Immature natural killer cell (primary cell): ENCODE measurements around the gene TCF15. TPM values are rescaled to one million over a fixed set of nuclear protein-coding genes. Genes with fewer than 3 reads are reported as not detected.
"Not testable (repeated sequence)": the region's sequence is repeated elsewhere in the genome, so short reads cannot be mapped to it uniquely, and the experiment has no call there.

Experiments
- DNase-seq, 3 donors: peaks; one replicate each; pipeline ENCODE4 v3.0.0; 2022; ENCODE audit warnings: mixed read lengths in 1 of 3
- H3K27ac Mint-ChIP-seq, 6 donors: one replicate each; pipeline ENCODE4 v1.8.0; 2020; ENCODE audit warnings: mixed read lengths in 6 of 6, mild to moderate bottlenecking in 5 of 6, inconsistent platforms in 4 of 6, moderate library complexity in 3 of 6
- H3K27me3 Mint-ChIP-seq, 3 donors: one replicate each; pipeline ENCODE4 v1.8.0; 2020 to 2021; ENCODE audit warnings: low read depth in 3 of 3, mild to moderate bottlenecking in 3 of 3, mixed read lengths in 3 of 3, moderate library complexity in 3 of 3, inconsistent platforms in 1 of 3
- H3K36me3 Mint-ChIP-seq, 3 donors: one replicate each; pipeline ENCODE4 v1.8.0; 2020; ENCODE audit warnings: mixed read lengths in 3 of 3, inconsistent platforms in 2 of 3, mild to moderate bottlenecking in 2 of 3
- H3K4me1 Mint-ChIP-seq, 2 donors: one replicate each; pipeline ENCODE4 v1.8.0; 2020; ENCODE audit warnings: inconsistent platforms in 2 of 2, mild to moderate bottlenecking in 2 of 2, mixed read lengths in 2 of 2, moderate library complexity in 1 of 2
- H3K4me3 Mint-ChIP-seq, 5 donors: one replicate each; pipeline ENCODE4 v1.8.0; 2020; ENCODE audit warnings: mild to moderate bottlenecking in 5 of 5, mixed read lengths in 5 of 5, inconsistent platforms in 3 of 5, moderate library complexity in 3 of 5
- H3K9me3 Mint-ChIP-seq, 6 donors: one replicate each; pipeline ENCODE4 v1.8.0; 2020; ENCODE audit warnings: mild to moderate bottlenecking in 6 of 6, mixed read lengths in 6 of 6, inconsistent platforms in 4 of 6, moderate library complexity in 3 of 6
- polyA plus RNA-seq, 3 donors: library from polyadenylated mRNA; unstranded; fragments of 300-500 nt; fragmentation: Illumina TruSeq; gene quantifications; one replicate each; pipeline ENCODE4 v1.2.3, GENCODE V29; 2021

Gene TCF15
- polyA plus RNA-seq, 3 donors from 2014 or later, result not detected

- H3K27me3 Mint-ChIP-seq, result peaks cover 0 to 12% (median 2%) of the 10 kb centered on the region in 3 donors
- H3K4me1 Mint-ChIP-seq, result no peaks in the 10 kb centered on the region
- no peaks in the 10 kb centered on the region for H3K9me3 Mint-ChIP-seq
- no peak overlapping the region for H3K27ac Mint-ChIP-seq
- no peaks in the 10 kb centered on the region for H3K36me3 Mint-ChIP-seq
- DNase-seq, result no peak
- H3K4me3 Mint-ChIP-seq, result no peak overlapping the region
Measured at GRCh38 chr20:595330-596308, 14.5 kb downstream of the TCF15 start.

GRCh38 chr20:592506-592905, 17.6 kb downstream of the TCF15 start:
- no peaks in the 10 kb centered on the region for H3K4me1 Mint-ChIP-seq
- H3K36me3 Mint-ChIP-seq, result no peaks in the 10 kb centered on the region
- no peaks in the 10 kb centered on the region for H3K9me3 Mint-ChIP-seq
- no peak overlapping the region for H3K4me3 Mint-ChIP-seq
- DNase-seq, result no peak
- no peak overlapping the region for H3K27ac Mint-ChIP-seq
- peaks cover 2 to 10% (median 3%) of the 10 kb centered on the region in 3 donors for H3K27me3 Mint-ChIP-seq

GRCh38 chr20:591941-592340, 18.2 kb downstream of the TCF15 start:
- Mint-ChIP-seq H3K4me1 (no peaks in the 10 kb centered on the region), H3K27ac (no peak overlapping the region), H3K36me3 (no peaks in the 10 kb centered on the region), H3K4me3 (no peak overlapping the region), H3K27me3 (peaks cover 2 to 9% (median 3%) of the 10 kb centered on the region in 3 donors), H3K9me3 (no peaks in the 10 kb centered on the region)
- no peak for DNase-seq

- Mint-ChIP-seq H3K27me3 (peaks cover 2 to 8% (median 5%) of the 10 kb centered on the region in 3 donors), H3K4me1 (no peaks in the 10 kb centered on the region), H3K27ac (no peak overlapping the region), H3K4me3 (no peak overlapping the region), H3K36me3 (no peaks in the 10 kb centered on the region), H3K9me3 (no peaks in the 10 kb centered on the region)
- DNase-seq, result no peak
Measured at GRCh38 chr20:588932-589672, 21.0 kb downstream of the TCF15 start.

- Mint-ChIP-seq H3K4me1 (no peaks in the 10 kb centered on the region), H3K9me3 (no peaks in the 10 kb centered on the region), H3K27me3 (peaks cover 2 to 8% (median 5%) of the 10 kb centered on the region in 3 donors), H3K4me3 (no peak overlapping the region), H3K27ac (no peak overlapping the region), H3K36me3 (no peaks in the 10 kb centered on the region)
- DNase-seq, result no peak
Measured at GRCh38 chr20:588476-588875, 21.6 kb downstream of the TCF15 start.

- no peak overlapping the region for H3K27ac Mint-ChIP-seq
- no peak overlapping the region for H3K4me3 Mint-ChIP-seq
- H3K27me3 Mint-ChIP-seq, result peaks cover 0 to 8% (median 5%) of the 10 kb centered on the region in 3 donors
Measured at GRCh38 chr20:584971-585301, 25.2 kb downstream of the TCF15 start.

GRCh38 chr20:584161-584970, 25.7 kb downstream of the TCF15 start:
- DNase-seq, result no peak
- Mint-ChIP-seq H3K4me3 (no peak overlapping the region), H3K27me3 (peaks cover 0 to 8% (median 5%) of the 10 kb centered on the region in 3 donors), H3K4me1 (no peaks in the 10 kb centered on the region), H3K27ac (no peak overlapping the region), H3K9me3 (no peaks in the 10 kb centered on the region), H3K36me3 (no peaks in the 10 kb centered on the region)

More at GRCh38 chr20:584971-585301, 25.2 kb downstream of the TCF15 start:
- no peak for DNase-seq
- Mint-ChIP-seq H3K36me3 (no peaks in the 10 kb centered on the region), H3K9me3 (no peaks in the 10 kb centered on the region), H3K4me1 (no peaks in the 10 kb centered on the region)

DNA sequence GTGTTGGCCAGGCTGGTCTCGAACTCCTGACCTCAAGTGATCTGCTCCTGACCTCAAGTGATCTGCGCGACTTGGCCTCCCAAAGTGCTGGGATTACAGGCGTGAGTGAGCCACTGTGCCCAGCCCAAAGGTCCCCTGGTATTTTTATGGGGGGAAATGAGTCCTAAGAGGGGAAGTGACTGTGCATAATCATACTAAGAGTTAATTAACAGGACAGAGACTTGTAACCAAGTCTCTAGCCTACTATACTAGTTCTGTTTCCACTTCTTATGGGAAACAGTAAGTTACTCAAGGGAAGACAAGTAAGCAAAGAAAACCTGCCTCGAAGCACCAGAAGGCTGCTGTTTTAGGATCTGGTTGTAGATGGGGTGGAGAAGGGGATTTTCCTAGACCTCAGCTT, 27.9 kb downstream of the TCF15 start:
- Mint-ChIP-seq H3K4me1 (no peaks in the 10 kb centered on the region), H3K27ac (no peak overlapping the region)

DNA sequence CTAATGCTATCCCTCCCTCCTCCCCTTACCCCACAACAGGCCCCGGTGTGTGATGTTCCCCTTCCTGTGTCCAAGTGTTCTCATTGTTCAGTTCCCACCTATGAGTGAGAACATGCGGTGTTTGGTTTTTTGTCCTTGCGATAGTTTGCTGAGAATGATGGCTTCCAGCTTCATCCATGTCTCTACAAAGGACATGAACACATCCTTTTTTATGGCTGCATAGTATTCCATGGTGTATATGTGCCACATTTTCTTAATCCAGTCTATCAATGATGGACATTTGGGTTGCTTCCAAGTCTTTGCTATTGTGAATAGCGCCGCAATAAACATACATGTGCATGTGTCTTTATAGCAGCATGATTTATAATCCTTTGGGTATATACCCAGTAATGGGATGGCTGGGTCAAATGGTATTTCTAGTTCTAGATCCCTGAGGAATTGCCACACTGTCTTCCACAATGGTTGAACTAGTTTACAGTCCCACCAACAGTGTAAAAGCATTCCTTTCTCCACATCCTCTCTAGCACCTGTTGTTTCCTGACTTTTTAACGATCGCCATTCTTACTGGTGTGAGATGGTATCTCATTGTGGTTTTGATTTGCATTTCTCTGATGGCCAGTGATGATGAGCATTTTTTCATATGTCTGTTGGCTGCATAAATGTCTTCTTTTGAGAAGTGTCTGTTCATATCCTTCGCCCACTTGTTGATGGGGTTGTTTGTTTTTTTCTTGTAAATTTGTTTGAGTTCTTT, 31.0 kb downstream of the TCF15 start:
- H3K4me1 Mint-ChIP-seq, H3K36me3 Mint-ChIP-seq, H3K9me3 Mint-ChIP-seq, H3K27me3 Mint-ChIP-seq, H3K27ac Mint-ChIP-seq, DNase-seq, H3K4me3 Mint-ChIP-seq: not testable (repeated sequence)

More for the DNA sequence above, 27.9 kb downstream of the TCF15 start:
- H3K9me3 Mint-ChIP-seq, result no peaks in the 10 kb centered on the region
- H3K4me3 Mint-ChIP-seq, result no peak overlapping the region
- peaks cover 0 to 8% (median 5%) of the 10 kb centered on the region in 3 donors for H3K27me3 Mint-ChIP-seq
- DNase-seq, result no peak
- no peaks in the 10 kb centered on the region for H3K36me3 Mint-ChIP-seq

- Mint-ChIP-seq H3K36me3 (no peaks in the 10 kb centered on the region), H3K4me3 (no peak overlapping the region), H3K27me3 (peaks cover 3 to 14% (median 4%) of the 10 kb centered on the region in 3 donors), H3K27ac (no peak overlapping the region), H3K4me1 (no peaks in the 10 kb centered on the region), H3K9me3 (no peaks in the 10 kb centered on the region)
- DNase-seq, result no peak
Measured at GRCh38 chr20:577167-577791, 32.8 kb downstream of the TCF15 start.

DNA sequence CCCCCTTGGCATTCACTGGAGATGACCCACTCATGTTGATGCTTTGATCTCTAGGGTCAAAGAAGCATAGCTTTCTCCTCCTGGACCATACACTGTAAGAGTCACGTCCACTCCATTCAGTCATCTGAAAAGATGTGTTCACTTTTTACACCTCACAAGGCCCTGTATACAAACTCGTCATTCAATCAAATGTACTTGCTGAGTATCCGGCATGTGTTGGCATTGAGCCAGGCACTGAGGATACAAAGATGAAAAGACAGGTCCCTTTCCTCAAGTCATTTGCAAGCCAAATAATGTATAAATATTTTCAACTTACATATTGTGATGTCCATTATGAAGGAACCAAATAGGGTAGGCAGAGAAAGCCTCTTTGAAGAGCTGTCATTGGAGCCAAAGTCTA, 34.0 kb downstream of the TCF15 start:
- Mint-ChIP-seq H3K27ac (no peak overlapping the region), H3K36me3 (no peaks in the 10 kb centered on the region), H3K4me3 (no peak overlapping the region), H3K27me3 (peaks cover 3 to 19% (median 6%) of the 10 kb centered on the region in 3 donors), H3K9me3 (no peaks in the 10 kb centered on the region), H3K4me1 (no peaks in the 10 kb centered on the region)
- DNase-seq, result no peak

- Mint-ChIP-seq H3K4me3 (no peak overlapping the region), H3K9me3 (no peaks in the 10 kb centered on the region), H3K36me3 (no peaks in the 10 kb centered on the region), H3K27me3 (peaks cover 3 to 22% (median 6%) of the 10 kb centered on the region in 3 donors), H3K4me1 (no peaks in the 10 kb centered on the region), H3K27ac (no peak overlapping the region)
- no peak for DNase-seq
Measured at GRCh38 chr20:575230-575629, 34.9 kb downstream of the TCF15 start.
